ENCODE measurements around the gene FYN.

- TF ChIP-seq CTCF (IDR thresholded peaks at IDR 0.05): no peak
- no peak for TF ChIP-seq POLR2A (IDR thresholded peaks at IDR 0.05)
- TF ChIP-seq EP300 (IDR thresholded peaks at IDR 0.05): no peak
Observed at GRCh38 chr6:111848262-111848812, 24.9 kb downstream of the FYN start.

Data from tibial nerve (tissue), 4 donors.